HG03045 (cell line): Measurements from ENCODE around the gene SNX7.

Experiments
- ATAC-seq: cut with Tn5 transposase; IDR thresholded peaks from one replicate; pipeline ENCODE4 v1.9.1; 2021; ENCODE audit warnings: mild to moderate bottlenecking, moderate library complexity; ENCODE audit not compliant: unreplicated experiment

SNX7 gene

DNA sequence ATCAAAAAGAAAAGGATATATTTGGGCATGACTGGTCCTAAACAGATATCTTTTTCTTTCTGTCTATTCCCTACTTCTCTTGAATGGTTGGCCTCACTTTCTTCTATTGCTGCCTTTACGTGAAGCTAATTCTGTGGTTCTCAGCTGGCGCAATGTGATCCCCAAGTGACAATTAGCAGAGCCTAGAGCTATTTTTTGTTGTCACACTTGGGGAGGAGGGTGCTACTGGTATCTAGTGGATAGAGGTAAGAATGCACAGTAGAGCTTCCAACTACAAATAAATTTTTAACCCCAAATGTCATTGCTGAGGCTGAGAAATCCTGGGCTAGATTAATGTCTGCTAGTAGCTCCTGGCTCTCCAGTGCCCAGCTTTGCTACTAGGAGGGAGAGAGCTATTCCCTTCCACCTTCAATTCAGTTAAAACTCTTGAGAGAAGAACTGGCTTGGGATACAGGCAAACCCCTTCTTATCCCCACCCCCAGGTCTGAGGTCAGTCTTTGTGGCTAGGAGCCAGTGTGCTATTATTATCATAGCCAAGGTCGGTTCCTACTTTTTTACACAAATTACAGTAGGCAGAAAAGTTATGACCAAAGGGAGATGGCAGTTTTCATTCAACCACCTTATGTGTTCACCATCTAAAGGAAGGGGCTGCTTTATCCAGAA, 102.1 kb downstream of the SNX7 start:
- no peak for ATAC-seq

DNA sequence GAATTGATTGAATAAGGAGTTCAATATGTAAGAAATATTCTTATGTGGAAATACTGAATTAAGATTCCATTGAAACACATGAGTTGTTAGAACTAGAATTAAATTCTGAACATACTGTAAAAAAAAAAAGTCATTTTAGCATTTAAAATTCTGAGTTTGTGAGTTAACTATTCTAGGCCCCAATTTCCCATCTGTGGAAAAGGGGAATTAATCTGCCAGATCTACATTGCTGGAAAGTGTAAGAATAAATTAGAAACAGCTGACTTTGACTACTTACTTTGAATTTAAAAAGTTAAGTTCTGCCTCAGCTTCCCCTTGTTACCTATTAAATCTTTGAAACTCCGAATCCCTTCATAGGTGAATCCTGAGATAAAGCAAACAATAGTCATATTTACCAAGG, 103.0 kb downstream of the SNX7 start:
- ATAC-seq, result no peak

DNA sequence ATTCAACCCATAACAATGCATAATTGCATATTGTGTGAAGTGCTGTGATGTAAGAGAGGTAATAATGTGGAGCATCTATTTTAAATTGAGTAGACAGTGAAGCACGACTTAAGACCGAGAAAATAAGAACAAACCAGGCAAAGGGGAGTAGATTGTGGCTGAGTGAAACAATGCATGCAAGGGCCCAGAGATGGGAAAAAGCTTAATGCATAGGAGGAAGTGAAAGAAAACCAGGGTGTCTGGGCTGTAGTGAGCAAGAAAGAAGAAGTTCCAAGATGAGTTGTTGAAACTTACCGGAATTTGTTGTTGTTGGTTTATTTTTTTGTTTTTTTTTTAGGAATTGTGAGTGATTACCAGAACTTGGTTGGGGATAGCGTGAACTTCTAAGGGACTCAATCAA, 104.7 kb downstream of the SNX7 start:
- ATAC-seq, result peak; percentile 72

DNA sequence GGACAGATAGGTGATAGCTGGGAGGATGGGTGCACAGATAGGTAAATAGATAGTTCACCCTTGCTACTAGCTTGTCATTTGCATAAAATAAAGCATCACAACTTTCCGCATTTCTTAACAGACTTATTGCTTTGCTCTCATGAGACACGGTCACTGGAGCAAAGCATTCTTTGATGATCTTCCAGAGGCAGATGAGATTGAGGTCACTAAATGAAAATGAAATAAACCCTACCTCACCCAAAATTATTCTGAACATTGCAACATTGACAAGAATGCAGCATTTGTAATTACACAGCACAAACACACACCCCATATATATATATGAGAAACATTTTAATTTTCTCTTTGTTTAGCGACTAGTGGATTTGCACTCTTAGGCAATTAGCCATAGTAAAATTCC, 107.6 kb downstream of the SNX7 start:
- ATAC-seq, result no peak

DNA sequence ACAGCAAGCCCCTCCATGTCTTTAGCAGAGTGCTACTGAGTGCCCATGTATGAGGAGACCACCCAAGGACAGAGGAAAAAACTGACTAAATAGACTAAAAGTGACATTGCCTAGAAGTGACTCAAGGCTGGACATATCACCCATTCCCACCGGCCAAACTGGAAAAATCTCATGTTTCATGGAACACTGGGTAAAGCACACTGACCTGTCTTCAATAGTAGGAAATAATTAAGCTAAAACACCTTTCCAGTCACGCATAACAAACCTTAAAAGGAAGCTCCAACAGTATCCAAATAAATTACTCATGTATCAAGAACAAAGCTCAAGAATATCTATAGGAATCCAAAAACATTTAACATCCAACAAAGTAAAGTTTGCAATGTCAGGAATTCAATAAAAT, 120.4 kb downstream of the SNX7 start:
- no peak for ATAC-seq

DNA sequence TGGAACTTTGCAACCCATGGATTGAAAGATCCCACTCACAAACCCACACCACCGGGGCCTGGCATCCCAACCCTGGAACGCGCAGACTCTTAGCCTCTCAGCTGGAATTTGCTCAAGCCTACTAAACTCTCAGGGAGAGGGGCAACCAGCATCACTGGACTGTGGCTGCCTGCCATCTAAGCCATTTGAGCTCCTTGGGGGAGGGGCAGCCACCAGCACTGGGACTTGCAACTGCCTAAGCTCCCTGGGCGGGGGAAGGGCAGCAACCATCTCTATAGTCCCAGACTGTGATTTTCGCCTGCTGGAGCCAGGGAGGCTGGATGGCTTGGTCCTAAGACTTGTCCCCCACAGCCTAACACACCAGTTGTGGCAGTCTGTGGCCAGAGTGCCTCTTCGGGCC, 122.3 kb downstream of the SNX7 start:
- no peak for ATAC-seq

DNA sequence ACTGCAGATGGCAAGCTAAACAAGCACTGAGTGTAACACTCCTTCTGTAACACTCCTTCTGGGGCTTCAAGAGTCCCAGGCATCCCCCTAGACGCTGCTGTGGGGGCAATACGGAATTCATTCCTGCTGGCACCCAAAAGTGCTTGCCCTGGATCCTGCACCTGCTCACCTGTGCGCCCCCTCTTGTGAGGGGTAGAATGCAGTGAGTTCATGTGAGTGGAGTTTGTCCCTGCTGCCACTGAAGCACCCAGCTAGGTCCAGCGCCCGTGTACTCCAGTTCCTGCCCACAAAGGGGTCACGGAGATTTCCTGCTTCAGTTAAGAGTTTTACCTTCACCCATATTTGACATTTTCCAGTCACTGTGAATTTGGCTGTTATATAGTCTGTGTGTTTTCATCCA, 130.0 kb downstream of the SNX7 start:
- no peak for ATAC-seq

DNA sequence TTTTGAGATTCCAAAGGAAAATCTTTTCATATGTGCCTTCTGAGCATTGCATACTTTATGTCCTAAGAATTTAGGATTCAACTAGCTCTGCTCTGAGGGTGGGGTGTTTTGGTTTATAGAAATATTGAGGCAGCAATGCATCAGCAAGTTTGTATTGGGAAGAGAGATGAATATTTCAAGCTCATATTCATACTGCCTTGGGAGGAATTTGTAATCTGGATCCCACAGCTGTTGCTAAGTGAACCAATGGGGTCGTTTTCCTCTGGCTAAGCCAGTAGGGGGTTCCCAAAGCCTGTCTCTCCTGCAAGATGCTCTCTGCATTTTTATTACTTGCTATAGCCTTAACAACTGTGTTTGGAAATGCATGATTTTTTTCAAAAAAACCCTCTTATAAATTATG, 130.6 kb downstream of the SNX7 start:
- ATAC-seq, result no peak

DNA sequence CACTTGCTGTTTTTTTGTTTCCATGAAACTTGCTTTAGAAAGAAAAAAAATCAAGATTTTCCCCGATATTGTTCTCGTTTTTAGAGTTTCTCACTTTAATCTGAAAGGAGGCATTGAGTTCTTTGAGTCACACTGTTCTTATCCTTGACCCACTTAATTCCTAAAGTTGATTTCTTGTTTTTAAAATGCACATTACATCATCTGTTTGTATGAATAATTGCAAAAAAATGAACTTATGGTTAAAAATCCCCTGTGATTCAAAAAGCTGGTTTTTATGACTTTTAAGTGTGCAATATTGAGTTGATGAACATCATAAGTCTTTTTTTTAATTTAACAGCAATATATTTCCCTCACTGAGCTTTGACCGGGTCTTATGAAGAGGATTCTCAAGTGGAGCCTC, 131.6 kb downstream of the SNX7 start:
- no peak for ATAC-seq

DNA sequence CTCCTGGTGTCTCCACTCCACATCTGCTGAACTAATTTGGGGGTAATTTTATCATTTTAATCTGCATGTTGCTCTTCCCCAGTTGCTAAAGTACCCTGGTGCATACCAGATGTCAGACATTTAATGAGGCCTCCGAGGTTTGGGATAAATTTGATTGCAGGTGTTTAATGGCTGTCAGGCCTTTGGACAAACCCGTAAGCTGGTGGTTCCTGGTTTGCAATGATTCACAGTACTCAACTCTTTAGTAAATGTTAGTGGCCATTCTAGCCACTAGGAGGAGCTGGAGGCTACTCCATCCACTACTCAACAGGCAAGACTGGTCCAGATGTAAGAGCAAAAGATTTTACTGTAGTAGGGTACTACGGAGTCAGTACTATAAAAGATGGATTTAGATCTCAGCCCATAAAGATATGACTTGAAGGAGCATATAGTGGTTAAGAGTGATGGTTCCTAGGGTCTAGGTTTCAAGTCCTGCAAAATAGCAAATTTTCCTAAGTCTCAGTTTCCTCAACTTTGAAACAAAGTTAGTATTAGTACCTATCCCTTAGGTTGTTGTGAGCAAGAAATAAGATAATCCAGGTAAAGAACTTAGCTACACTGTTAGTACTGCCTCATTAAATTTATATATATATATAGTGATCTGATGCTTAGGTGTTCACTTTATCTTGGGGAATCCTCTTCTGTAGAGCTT, 132.8 kb downstream of the SNX7 start:
- ATAC-seq, result peak; percentile 97

DNA sequence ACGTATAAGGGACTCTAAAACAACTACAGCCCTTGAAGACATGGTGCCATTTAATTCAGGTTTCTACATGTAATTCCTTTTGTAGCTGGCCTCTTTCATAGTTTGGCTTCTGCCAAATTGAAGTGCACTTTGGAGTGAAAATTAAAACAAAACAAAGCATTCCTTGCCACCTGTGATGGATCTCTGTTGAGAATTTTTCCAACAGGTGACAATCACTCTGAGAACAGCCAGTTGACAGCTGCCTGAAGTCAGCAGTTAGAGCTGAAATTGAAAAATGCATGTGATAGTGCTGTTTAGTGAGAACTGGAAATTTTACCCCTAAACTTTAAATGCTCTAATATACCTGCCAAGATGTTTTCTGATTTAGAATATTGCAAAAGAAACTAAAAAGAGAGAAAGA, 134.5 kb downstream of the SNX7 start:
- no peak for ATAC-seq

DNA sequence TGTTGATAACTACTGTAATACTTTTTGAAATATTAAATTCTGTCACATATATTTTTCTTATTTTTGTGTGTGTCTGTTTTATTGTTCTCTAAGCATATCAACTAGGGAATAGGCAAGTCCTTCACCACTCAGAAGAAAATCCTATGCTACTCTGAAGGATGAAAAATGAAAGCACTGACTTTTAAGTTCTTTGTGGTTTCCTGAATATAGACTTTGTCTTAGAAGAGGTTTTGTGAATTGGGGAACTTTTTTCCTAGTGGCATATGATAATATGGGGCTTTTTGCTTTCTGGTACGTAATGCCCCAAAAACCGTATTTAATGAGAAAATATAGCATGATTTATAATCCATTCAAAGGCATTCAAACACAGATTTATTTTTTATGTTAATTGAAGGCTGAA, 136.0 kb downstream of the SNX7 start:
- no peak for ATAC-seq
